PC-9 (cell line): Measurements from ENCODE around the gene SMIM28. TPM values are rescaled to one million over a fixed set of nuclear protein-coding genes. Genes with fewer than 3 reads are reported as not detected.

Source experiments
- BruUV-seq: library from RNA; stranded (reverse); fragments of 400-500 nt; replicated peaks from 2 replicates; lab custom pipeline; 2021; lab: Mats Ljungman, UMichigan
- CTCF ChIA-PET: fragments of 300-600 bp; sonication (Branson Sonifier 250); formaldehyde crosslinking; loops from one replicate; lab custom pipeline; 2022; ENCODE audit warnings: antibody characterized with exemption; lab: Charles Lee
- POLR2A ChIA-PET: fragments of 300-600 bp; sonication (Branson Sonifier 250); formaldehyde crosslinking; loops from one replicate; lab custom pipeline; 2022; ENCODE audit warnings: antibody characterized with exemption; ENCODE audit not compliant: unreplicated experiment; lab: Charles Lee
- DNase-seq, 2 experiments: peaks; one replicate each; pipeline versions ENCODE4 v3.0.0 to v3.0.0-alpha.2; 2015 to 2022; ENCODE audit warnings: mixed read lengths in 1 of 2
- H2AFZ ChIP-seq: fragments of 200-600 bp; sonication (generic); 2 replicates; pipeline ENCODE4 v1.8.1; 2017; ENCODE audit warnings: antibody characterized with exemption
- H3F3A ChIP-seq: fragments of 200-600 bp; sonication (generic); 2 replicates; pipeline ENCODE4 v1.8.1; 2017; ENCODE audit warnings: antibody characterized with exemption, mild to moderate bottlenecking, low read depth; ENCODE audit not compliant: insufficient read depth
- H3K27ac ChIP-seq: fragments of 200-600 bp; sonication (generic); 2 replicates; pipeline ENCODE4 v1.6.1; 2016; ENCODE audit warnings: mixed run types
- H3K27me3 ChIP-seq: fragments of 200-600 bp; sonication (generic); 2 replicates; pipeline ENCODE4 v1.6.1; 2016; ENCODE audit warnings: low read depth, mixed run types; ENCODE audit not compliant: insufficient read depth
- H3K36me3 ChIP-seq: fragments of 200-600 bp; sonication (generic); 2 replicates; pipeline ENCODE4 v1.6.1; 2016; ENCODE audit warnings: low read depth, mixed run types
- H3K4me1 ChIP-seq: fragments of 200-600 bp; sonication (generic); replicated peaks from 2 replicates; pipeline ENCODE4 v1.6.1; 2016; ENCODE audit warnings: mixed run types; ENCODE audit not compliant: insufficient read depth
- H3K4me2 ChIP-seq: fragments of 200-600 bp; sonication (generic); 2 replicates; pipeline ENCODE4 v1.6.1; 2017; ENCODE audit warnings: mixed run types
- H3K4me3 ChIP-seq: fragments of 200-600 bp; sonication (generic); 2 replicates; pipeline ENCODE4 v1.6.1; 2016; ENCODE audit warnings: mixed run types
- H3K79me2 ChIP-seq: fragments of 200-600 bp; sonication (generic); 2 replicates; pipeline ENCODE4 v1.6.1; 2017; ENCODE audit warnings: low read depth, mixed run types
- H3K9me2 ChIP-seq: fragments of 200-600 bp; sonication (generic); 2 replicates; pipeline ENCODE4 v1.8.1; 2017; ENCODE audit warnings: mild to moderate bottlenecking; ENCODE audit not compliant: insufficient read depth
- H3K9me3 ChIP-seq: fragments of 200-600 bp; sonication (generic); 2 replicates; pipeline ENCODE4 v1.8.1; 2016; ENCODE audit warnings: low read depth; ENCODE audit not compliant: insufficient read depth
- H4K20me1 ChIP-seq: fragments of 200-600 bp; sonication (generic); 2 replicates; pipeline ENCODE4 v1.8.1; 2017; ENCODE audit not compliant: insufficient read depth
- CTCF ChIP-seq: fragments of 200-600 bp; sonication (generic); conservative IDR thresholded peaks from 2 replicates; pipeline ENCODE4 v1.6.1; 2017; ENCODE audit warnings: mixed run types, antibody characterized with exemption, mild to moderate bottlenecking, moderate library complexity
- EZH2 ChIP-seq: fragments of 200-600 bp; sonication (generic); IDR thresholded peaks from 2 replicates; pipeline ENCODE4 v1.8.0; 2017; ENCODE audit warnings: antibody characterized with exemption, low read depth
- intact Hi-C: fragments of 100-400 bp; cut with micrococcal nuclease; formaldehyde crosslinking; loops from one replicate; pipeline ENCODE4 v1.10.0; 2022; ENCODE audit not compliant: unreplicated experiment
- total RNA-seq: library from RNA; stranded (reverse); gene quantifications from 2 replicates; pipeline ENCODE4 v1.2.3, GENCODE V29; 2021

SMIM28 gene
- total RNA-seq, 1 experiment from 2014 or later, result not detected

- Histone ChIP-seq H3K4me2 (no peak overlapping the region), H3K27me3 (no peaks in the 10 kb centered on the region), H3K9me2 (no peaks in the 10 kb centered on the region), H4K20me1 (no peaks in the 10 kb centered on the region), H3K9me3 (no peaks in the 10 kb centered on the region), H2AFZ (no peak overlapping the region), H3F3A (peaks cover 3% of the 10 kb centered on the region), H3K4me3 (no peak overlapping the region), H3K4me1 (no peaks in the 10 kb centered on the region), H3K27ac (no peak overlapping the region), H3K79me2 (no peaks in the 10 kb centered on the region), H3K36me3 (peaks cover 20% of the 10 kb centered on the region)
- DNase-seq, result no peak
- intact Hi-C loops, result no loop called here
- BruUV-seq, result no TSS peak
- POLR2A ChIA-PET, result interaction anchor here (0.7 kb wide), 1 partner anchor 269 kb away, joined by 3 read pairs; no protein-coding TSS in a partner anchor
- TF ChIP-seq EZH2 (no peak), CTCF (no peak)
- CTCF ChIA-PET, result no interaction called here
Observed at GRCh38 chr6:138334963-138335362, 42.7 kb upstream of the SMIM28 start.

GRCh38 chr6:138336221-138336620 lies 41.5 kb upstream of the SMIM28 start:
- no peaks in the 10 kb centered on the region for H3K4me1 ChIP-seq
- ChIA-PET CTCF (no interaction called here), POLR2A (no interaction called here)
- H3K4me3 ChIP-seq, result no peak overlapping the region
- H3K36me3 ChIP-seq, result peaks cover 20% of the 10 kb centered on the region
- no peaks in the 10 kb centered on the region for H3K9me3 ChIP-seq
- intact Hi-C loops, result no loop called here
- no peaks in the 10 kb centered on the region for H3K9me2 ChIP-seq
- no peak overlapping the region for H3K27ac ChIP-seq
- no peak overlapping the region for H2AFZ ChIP-seq
- no peaks in the 10 kb centered on the region for H3K27me3 ChIP-seq
- no peak overlapping the region for H3K4me2 ChIP-seq
- H3K79me2 ChIP-seq, result no peaks in the 10 kb centered on the region
- TF ChIP-seq CTCF (no peak), EZH2 (no peak)
- no peak for DNase-seq
- H4K20me1 ChIP-seq, result no peaks in the 10 kb centered on the region
- H3F3A ChIP-seq, result peaks cover 3% of the 10 kb centered on the region
- no TSS peak for BruUV-seq

- ChIA-PET CTCF (no interaction called here), POLR2A (no interaction called here)
- H3K79me2 ChIP-seq, result no peaks in the 10 kb centered on the region
- no peaks in the 10 kb centered on the region for H4K20me1 ChIP-seq
- peaks cover 20% of the 10 kb centered on the region for H3K36me3 ChIP-seq
- intact Hi-C loops, result no loop called here
- H3K4me2 ChIP-seq, result no peak overlapping the region
- H3K4me3 ChIP-seq, result no peak overlapping the region
- H3K27ac ChIP-seq, result no peak overlapping the region
- no peak overlapping the region for H2AFZ ChIP-seq
- H3K4me1 ChIP-seq, result no peaks in the 10 kb centered on the region
- BruUV-seq, result no TSS peak
- H3F3A ChIP-seq, result peaks cover 3% of the 10 kb centered on the region
- TF ChIP-seq EZH2 (no peak), CTCF (no peak)
- no peaks in the 10 kb centered on the region for H3K27me3 ChIP-seq
- no peaks in the 10 kb centered on the region for H3K9me2 ChIP-seq
- no peaks in the 10 kb centered on the region for H3K9me3 ChIP-seq
- no peak for DNase-seq
Observed at GRCh38 chr6:138337076-138337475, 40.6 kb upstream of the SMIM28 start.
